Raji (cell line): Measurements from ENCODE around the gene SNHG17.

Source experiments
- POLR2A ChIP-seq: IDR thresholded peaks from 2 replicates; pipeline ENCODE4 v1.6.1; 2011; ENCODE audit warnings: low read depth, low read length, control low read depth; ENCODE audit not compliant: insufficient read depth

SNHG17 gene

DNA sequence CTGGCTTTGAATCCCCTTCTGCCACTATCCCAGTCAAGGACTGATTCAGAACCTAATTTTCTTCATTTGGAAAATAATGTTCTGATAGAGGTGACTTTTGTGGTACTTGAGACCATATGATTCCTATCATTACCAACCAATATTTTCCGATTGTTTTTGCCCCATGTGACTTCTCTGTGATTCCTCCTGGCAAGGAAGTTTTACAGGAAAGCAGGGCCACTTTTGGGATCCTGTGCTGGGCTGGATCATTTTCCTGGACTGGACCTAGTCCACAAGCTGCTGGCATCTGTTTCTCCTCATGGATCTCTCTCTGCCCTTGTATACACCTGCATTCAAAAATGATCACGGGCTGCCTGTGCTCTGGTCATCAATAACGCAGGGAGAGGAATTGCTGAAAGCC is 13.9 kb upstream of the SNHG17 start:
- TF ChIP-seq POLR2A: no peak

DNA sequence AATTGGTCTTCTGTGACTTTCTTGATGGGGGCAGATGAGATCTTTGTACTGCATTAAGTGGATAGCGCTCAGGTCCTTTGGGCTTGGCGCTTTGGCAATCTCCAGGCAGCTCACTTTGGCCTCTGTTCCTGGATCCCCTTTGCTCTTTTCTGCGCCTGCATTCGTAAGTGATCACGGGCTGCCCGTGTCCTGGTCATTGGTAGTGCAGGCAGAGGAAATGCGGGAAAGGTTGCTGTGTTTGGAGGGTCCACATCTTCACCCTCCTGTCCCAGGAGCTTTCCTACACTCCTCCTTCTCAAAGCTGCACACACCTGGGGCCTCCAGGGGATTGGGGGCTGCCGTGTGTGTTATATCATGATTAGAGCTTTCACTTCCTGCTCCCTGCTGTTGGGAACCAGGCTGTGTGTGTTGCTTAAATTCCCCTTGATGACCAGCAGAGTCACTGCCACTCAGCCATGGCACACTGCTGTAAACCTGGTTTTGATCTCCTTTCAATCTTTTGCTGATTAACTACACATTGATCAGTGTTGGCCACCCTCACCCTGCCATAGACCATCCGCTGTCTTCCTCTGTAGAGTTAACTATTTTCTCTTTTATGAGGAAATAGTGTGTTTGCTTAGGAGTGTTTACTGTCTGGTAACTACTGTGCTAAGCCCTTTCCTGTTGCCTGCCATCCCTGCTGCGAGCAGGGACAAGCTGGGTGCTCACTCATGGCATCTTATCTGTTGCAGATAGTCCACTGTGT is 13.0 kb upstream of the SNHG17 start:
- 0 out of 2 replicates have a peak, but pooled peaks have one; percentile 10 for TF ChIP-seq POLR2A

- no peak for TF ChIP-seq POLR2A
Measured at GRCh38 chr20:38447251-38447661, 12.1 kb upstream of the SNHG17 start.

GRCh38 chr20:38446441-38447209 is 11.5 kb upstream of the SNHG17 start:
- TF ChIP-seq POLR2A: peak; percentile 96

DNA sequence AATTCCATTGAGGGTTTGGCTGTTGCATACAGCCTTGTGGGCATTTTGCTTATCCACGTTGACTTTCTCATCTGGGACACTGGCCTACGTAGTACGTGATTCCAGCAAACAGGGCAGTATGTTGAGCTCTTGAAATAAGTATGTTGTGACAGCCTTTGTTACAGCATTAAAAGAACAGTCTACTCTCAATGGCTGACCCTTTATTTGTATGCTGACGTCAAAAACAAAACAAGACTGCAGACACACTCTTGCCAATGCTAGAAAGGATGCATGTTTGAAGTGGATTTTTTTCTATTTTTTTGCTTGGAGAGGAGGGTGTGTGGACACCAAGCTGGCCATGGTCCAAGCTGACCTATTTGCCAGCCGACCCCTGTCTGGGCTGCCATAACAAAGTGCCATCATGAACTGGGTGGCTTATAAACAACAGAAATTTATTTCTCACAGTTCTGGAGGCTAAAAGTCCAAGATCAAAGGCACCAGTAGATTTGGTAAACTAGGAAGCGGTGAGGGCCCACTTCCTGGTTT is 10.8 kb upstream of the SNHG17 start:
- no peak for TF ChIP-seq POLR2A

- TF ChIP-seq POLR2A: no peak
Measured at GRCh38 chr20:38445381-38445796, 10.3 kb upstream of the SNHG17 start.

DNA sequence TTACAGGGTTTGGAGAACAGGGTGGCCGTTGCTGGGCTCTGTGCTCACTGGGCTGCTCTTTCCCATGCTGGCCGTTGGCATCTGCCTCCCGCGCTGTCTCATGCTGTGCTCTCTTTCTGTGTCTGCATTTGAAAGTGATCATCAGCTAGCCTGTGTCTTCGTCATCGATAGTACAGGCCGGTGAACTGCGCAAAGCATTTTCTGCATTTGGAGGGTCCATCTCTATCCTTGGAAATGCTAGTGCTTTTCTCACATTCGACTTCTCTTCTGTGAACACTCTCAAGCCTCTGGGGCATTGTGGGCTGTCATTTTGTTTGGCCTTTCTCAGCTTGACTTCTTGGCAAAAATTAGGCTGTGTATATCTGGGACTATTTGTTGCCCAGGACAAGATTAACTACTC is 6.8 kb upstream of the SNHG17 start:
- TF ChIP-seq POLR2A: no peak

DNA sequence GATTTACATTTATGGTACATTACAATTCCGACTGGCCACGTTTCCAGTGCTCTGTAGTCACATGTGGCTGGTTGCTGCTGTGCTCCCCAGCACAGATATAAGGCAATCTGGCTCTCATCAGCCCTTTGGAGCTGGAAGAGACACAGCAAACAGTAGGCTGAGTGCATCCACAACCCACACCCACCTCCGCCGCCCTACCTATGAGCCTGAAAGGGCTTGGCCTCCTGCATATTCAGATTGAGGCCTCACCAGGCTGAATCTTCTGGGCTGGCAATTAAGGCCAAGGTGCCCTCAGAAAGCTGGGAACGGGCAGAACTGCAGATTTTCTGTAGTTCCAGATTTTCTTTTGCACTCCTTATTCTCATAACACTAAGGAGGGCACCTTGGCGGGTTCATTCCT is 2.7 kb upstream of the SNHG17 start:
- no peak for TF ChIP-seq POLR2A

- no peak for TF ChIP-seq POLR2A
Measured at GRCh38 chr20:38435555-38435939, 419 bp upstream of the SNHG17 start.

DNA sequence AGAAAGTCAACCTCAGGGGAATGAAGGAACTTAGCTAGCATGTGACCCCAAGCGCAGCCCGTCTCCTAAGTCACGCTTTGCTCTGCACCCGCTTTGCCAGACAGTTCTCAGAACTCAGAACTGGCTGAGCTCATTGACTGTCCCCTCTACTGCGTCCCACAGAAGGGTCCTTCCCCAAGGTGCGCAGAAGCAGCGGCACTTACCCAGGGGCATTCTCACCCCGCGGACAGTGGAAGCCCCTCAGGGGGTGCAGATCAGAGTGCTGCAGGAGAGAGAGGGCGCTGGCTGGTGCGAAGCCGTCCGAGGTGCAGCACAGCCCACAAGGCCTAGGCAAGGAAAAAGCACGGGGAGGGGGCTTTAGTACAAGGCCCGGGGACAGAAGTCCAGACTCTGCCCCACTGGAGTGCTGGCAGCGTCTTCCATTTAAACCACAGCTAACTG is 807 bp downstream of the SNHG17 start:
- TF ChIP-seq POLR2A: no peak; the same call in 1 of the 2 replicates

GRCh38 chr20:38433304-38433972 is 1.7 kb downstream of the SNHG17 start:
- TF ChIP-seq POLR2A: no peak

DNA sequence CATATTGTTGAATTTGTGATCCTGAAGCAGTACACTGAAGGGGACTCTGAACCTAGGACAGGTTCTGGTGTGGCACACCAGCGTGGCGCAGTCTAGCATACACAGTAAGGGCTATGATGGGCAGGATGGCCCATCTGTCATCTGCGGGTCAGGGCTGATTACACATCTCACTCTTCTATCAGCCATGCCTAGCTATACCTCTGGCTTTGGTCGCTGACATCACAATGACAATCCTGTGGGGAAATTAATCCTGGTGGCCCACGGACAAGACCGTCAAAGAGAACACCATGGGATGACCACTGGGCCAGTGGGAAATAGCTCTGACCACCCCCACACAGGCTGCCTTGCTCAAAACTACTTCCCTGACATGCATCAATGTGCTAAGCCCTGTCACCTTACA is 2.8 kb downstream of the SNHG17 start:
- TF ChIP-seq POLR2A: no peak

GRCh38 chr20:38430679-38431325 is 4.3 kb downstream of the SNHG17 start:
- no peak for TF ChIP-seq POLR2A

DNA sequence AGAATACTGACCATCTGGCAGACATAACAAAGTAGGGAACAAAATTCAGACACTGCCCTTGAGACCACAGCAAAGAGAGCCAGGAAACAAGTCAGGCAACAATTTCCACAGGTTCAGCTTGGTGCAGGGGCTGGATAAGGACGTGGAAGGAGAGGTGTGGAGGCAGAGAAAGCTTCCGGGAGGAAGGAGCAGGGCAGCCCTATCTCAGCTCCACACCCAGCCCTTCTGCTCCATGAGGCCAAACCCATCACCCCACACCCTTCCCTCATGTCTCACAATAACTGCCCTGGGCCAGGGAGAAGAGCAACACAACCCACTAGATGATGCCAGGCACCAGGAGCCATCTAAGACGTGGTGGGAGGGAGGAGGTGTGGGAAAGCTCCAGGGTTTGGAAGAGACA is 5.8 kb downstream of the SNHG17 start:
- TF ChIP-seq POLR2A: no peak

- no peak for TF ChIP-seq POLR2A
Measured at GRCh38 chr20:38428800-38429199, 6.3 kb downstream of the SNHG17 start.

GRCh38 chr20:38427655-38428023 is 7.5 kb downstream of the SNHG17 start:
- no peak for TF ChIP-seq POLR2A
